ENCODE measurements around the gene CGRRF1.

CGRRF1 gene

GRCh38 chr14:54537651-54538050 is 27.9 kb downstream of the CGRRF1 start:
- in situ Hi-C loops (cut with HindIII; ENCODE audit: low sequenced_read_pairs), result no loop called here

- in situ Hi-C loops (cut with HindIII; ENCODE audit: low sequenced_read_pairs), result no loop called here
These were observed 28.3 kb downstream of the CGRRF1 start for GRCh38 chr14:54538055-54538454.

GRCh38 chr14:54547583-54547982 is 37.9 kb downstream of the CGRRF1 start:
- in situ Hi-C loops (cut with HindIII; ENCODE audit: low sequenced_read_pairs), result no loop called here

GRCh38 chr14:54548491-54548890 is 38.8 kb downstream of the CGRRF1 start:
- in situ Hi-C loops (cut with HindIII; ENCODE audit: low sequenced_read_pairs), result no loop called here

- in situ Hi-C loops (cut with HindIII; ENCODE audit: low sequenced_read_pairs), result loop anchor here (25.0 kb wide), 1 partner anchor 237 kb away; no protein-coding TSS in a partner anchor
These were observed 40.2 kb downstream of the CGRRF1 start for GRCh38 chr14:54549862-54550261.

- in situ Hi-C loops (cut with HindIII; ENCODE audit: low sequenced_read_pairs), result loop anchor here (25.0 kb wide), 1 partner anchor 237 kb away; no protein-coding TSS in a partner anchor
These were observed 40.8 kb downstream of the CGRRF1 start for GRCh38 chr14:54550514-54550913.

GRCh38 chr14:54554401-54554800 is 44.7 kb downstream of the CGRRF1 start:
- in situ Hi-C loops (cut with HindIII; ENCODE audit: low sequenced_read_pairs), result loop anchor here (25.0 kb wide), 1 partner anchor 233 kb away; no protein-coding TSS in a partner anchor

GRCh38 chr14:54555651-54556050 is 45.9 kb downstream of the CGRRF1 start:
- in situ Hi-C loops (cut with HindIII; ENCODE audit: low sequenced_read_pairs), result loop anchor here (25.0 kb wide), 1 partner anchor 232 kb away; no protein-coding TSS in a partner anchor

GRCh38 chr14:54556535-54556934 is 46.8 kb downstream of the CGRRF1 start:
- in situ Hi-C loops (cut with HindIII; ENCODE audit: low sequenced_read_pairs), result loop anchor here (25.0 kb wide), 1 partner anchor 231 kb away; no protein-coding TSS in a partner anchor

- in situ Hi-C loops (cut with HindIII; ENCODE audit: low sequenced_read_pairs), result loop anchor here (25.0 kb wide), 1 partner anchor 225 kb away; no protein-coding TSS in a partner anchor
These were observed 52.6 kb downstream of the CGRRF1 start for GRCh38 chr14:54562334-54562733.

- in situ Hi-C loops (cut with HindIII; ENCODE audit: low sequenced_read_pairs), result loop anchor here (25.0 kb wide), 1 partner anchor 223 kb away; no protein-coding TSS in a partner anchor
These were observed 54.6 kb downstream of the CGRRF1 start for GRCh38 chr14:54564071-54564867.

- in situ Hi-C loops (cut with HindIII; ENCODE audit: low sequenced_read_pairs), result loop anchor here (25.0 kb wide), 1 partner anchor 222 kb away; no protein-coding TSS in a partner anchor
These were observed 55.4 kb downstream of the CGRRF1 start for GRCh38 chr14:54564868-54565784.

- in situ Hi-C loops (cut with HindIII; ENCODE audit: low sequenced_read_pairs), result loop anchor here (25.0 kb wide), 1 partner anchor 221 kb away; no protein-coding TSS in a partner anchor
These were observed 56.2 kb downstream of the CGRRF1 start for GRCh38 chr14:54565785-54566409.

GRCh38 chr14:54566410-54567223 is 56.9 kb downstream of the CGRRF1 start, which contains the start of gene SAMD4A:
Gene SAMD4A (plus strand): TSS chr14:54567128. CDS start chr14:54567917, 789 bp downstream.
- in situ Hi-C loops (cut with HindIII; ENCODE audit: low sequenced_read_pairs), result loop anchor here (25.0 kb wide), 1 partner anchor 221 kb away; no protein-coding TSS in a partner anchor

- in situ Hi-C loops (cut with HindIII; ENCODE audit: low sequenced_read_pairs), result loop anchor here (25.0 kb wide), 1 partner anchor 220 kb away; no protein-coding TSS in a partner anchor
These were observed 57.5 kb downstream of the CGRRF1 start for GRCh38 chr14:54567224-54567638.

- in situ Hi-C loops (cut with HindIII; ENCODE audit: low sequenced_read_pairs), result loop anchor here (25.0 kb wide), 1 partner anchor 219 kb away; no protein-coding TSS in a partner anchor
These were observed 58.2 kb downstream of the CGRRF1 start for GRCh38 chr14:54567639-54568561.

GRCh38 chr14:54568821-54569595 is 59.3 kb downstream of the CGRRF1 start:
- in situ Hi-C loops (cut with HindIII; ENCODE audit: low sequenced_read_pairs), result loop anchor here (25.0 kb wide), 1 partner anchor 218 kb away; no protein-coding TSS in a partner anchor

Data from DLD1 (cell line).